Measurements from ENCODE around the gene FMN1.
"Not testable (repeated sequence)": the region's sequence is repeated elsewhere in the genome, so short reads cannot be mapped to it uniquely, and the experiment has no call there.

FMN1 gene

GRCh38 chr15:33089878-33090757 is 104.4 kb downstream of the FMN1 start:
- no peak for DNase-seq

GRCh38 chr15:33089165-33089877 is 105.2 kb downstream of the FMN1 start:
- DNase-seq: no peak

- peak; percentile 25 for DNase-seq
Observed at GRCh38 chr15:33086500-33087121, 107.9 kb downstream of the FMN1 start.

- no peak for DNase-seq
Observed at GRCh38 chr15:33084661-33085060, 109.9 kb downstream of the FMN1 start.

- no peak for DNase-seq
Observed at GRCh38 chr15:33083232-33084081, 111.1 kb downstream of the FMN1 start.

- no peak for DNase-seq
Observed at GRCh38 chr15:33080006-33080405, 114.5 kb downstream of the FMN1 start.

- DNase-seq: no peak
Observed at GRCh38 chr15:33078607-33079006, 115.9 kb downstream of the FMN1 start.

- DNase-seq: no peak
Observed at GRCh38 chr15:33076937-33077336, 117.6 kb downstream of the FMN1 start.

GRCh38 chr15:33074942-33075341 is 119.6 kb downstream of the FMN1 start:
- no peak for DNase-seq

- DNase-seq: no peak
Observed at GRCh38 chr15:33074212-33074611, 120.3 kb downstream of the FMN1 start.

- DNase-seq: no peak
Observed at GRCh38 chr15:33071451-33071850, 123.1 kb downstream of the FMN1 start.

- DNase-seq: not testable (repeated sequence)
Observed at GRCh38 chr15:33069903-33070302, 124.6 kb downstream of the FMN1 start.

- DNase-seq: no peak
Observed at GRCh38 chr15:33069161-33069560, 125.4 kb downstream of the FMN1 start.

- no peak for DNase-seq
Observed at GRCh38 chr15:33068511-33068990, 126.0 kb downstream of the FMN1 start.

GRCh38 chr15:33068007-33068481 is 126.5 kb downstream of the FMN1 start:
- DNase-seq: peak; percentile 9

- DNase-seq: no peak
Observed at GRCh38 chr15:33067456-33067855, 127.1 kb downstream of the FMN1 start.

GRCh38 chr15:33066584-33066983 is 127.9 kb downstream of the FMN1 start:
- DNase-seq: no peak

- no peak for DNase-seq
Observed at GRCh38 chr15:33064878-33065277, 129.6 kb downstream of the FMN1 start.

GRCh38 chr15:33059184-33059583 is 135.3 kb downstream of the FMN1 start:
- DNase-seq: no peak

GRCh38 chr15:33057845-33058244 is 136.7 kb downstream of the FMN1 start:
- DNase-seq: no peak

GRCh38 chr15:33055962-33056361 is 138.6 kb downstream of the FMN1 start:
- no peak for DNase-seq

- no peak for DNase-seq
Observed at GRCh38 chr15:33051528-33051927, 143.0 kb downstream of the FMN1 start.

All from CD4-positive, alpha-beta T cell treated with Interleukin-4 for 4 hours (primary cell).